Left lung (tissue), 14 donors: Measurements from ENCODE around the gene RGL1. TPM values are rescaled to one million over a fixed set of nuclear protein-coding genes. Genes with fewer than 3 reads are reported as not detected.

Experiments used
- ATAC-seq: fragments of 200-7000 bp; cut with Tn5 transposase; one replicate; pipeline ENCODE4 v1.9.1; 2020; ENCODE audit warnings: moderate library complexity
- DNase-seq, 4 donors: peaks; one replicate each; pipeline ENCODE4 v3.0.0-alpha.2; 2013 to 2020
- H3K27ac ChIP-seq, 2 donors: fragments of 200-600 bp; sonication (generic) in 1 of 2; one replicate each; pipeline versions ENCODE4 v1.5.0 to v1.8.0; 2020 to 2021
- H3K27me3 ChIP-seq, 2 donors: fragments of 200-600 bp; sonication (generic) in 1 of 2; one replicate each; pipeline versions ENCODE4 v1.5.0 to v1.8.0; 2020 to 2021
- H3K36me3 ChIP-seq, 2 donors: fragments of 200-600 bp; sonication (generic) in 1 of 2; one replicate each; pipeline versions ENCODE4 v1.5.0 to v1.8.0; 2020 to 2021
- H3K4me1 ChIP-seq, 2 donors: fragments of 200-600 bp; one replicate each; pipeline ENCODE4 v1.8.0; 2021
- H3K4me3 ChIP-seq, 2 donors: fragments of 200-600 bp; sonication (generic) in 1 of 2; one replicate each; pipeline versions ENCODE4 v1.5.0 to v1.8.0; 2020 to 2021; ENCODE audit warnings: mild to moderate bottlenecking in 1 of 2
- H3K9me3 ChIP-seq, 2 donors: fragments of 200-600 bp; sonication (generic) in 1 of 2; one replicate each; pipeline versions ENCODE4 v1.5.0 to v1.8.0; 2020 to 2021
- CTCF ChIP-seq, 2 donors: fragments of 200-600 bp; sonication (generic) in 1 of 2; IDR thresholded peaks; one replicate each; pipeline versions ENCODE4 v1.5.0 to v1.8.0; 2021; ENCODE audit warnings: antibody characterized with exemption in 2 of 2
- intact Hi-C, 2 donors: fragments of 100-400 bp; cut with DNase I; formaldehyde crosslinking; loops; one replicate each; pipeline versions ENCODE4 v1.11.2 to v1.14.2; 2022
- long read RNA-seq, 12 donors: library from polyadenylated mRNA in 2 of 12; unstranded in 2 of 12; transcript quantifications; one replicate each; pipeline ENCODE4 v2.0.0 and lab custom pipeline, GENCODE V29; 2019 to 2026
- polyA plus RNA-seq, 6 donors: library from polyadenylated mRNA; unstranded; fragments of 120-200 nt; gene quantifications; one replicate each; pipeline ENCODE4 v1.2.1, GENCODE V29; 2013; ENCODE audit not compliant: insufficient read length in 6 of 6
- total RNA-seq, 2 donors: library from RNA; stranded (reverse); fragmentation: NEBNext Ultra II Directional; extraction: Animal tissue kit (Norgen Biotek cat#: 25700); gene quantifications; one replicate each; pipeline ENCODE4 v1.2.1, GENCODE V29; 2021
- donor health status: DM: no; HTN: yes; CAD: no.
- donor health status: DM: no; HTN: no; CAD: no.

Gene RGL1
- 10 to 100 TPM; 33.7 to 52.6 TPM for total RNA-seq
- polyA plus RNA-seq, result 10 to 100 TPM; 38.8 to 45.9 (median 40.9) TPM
- long read RNA-seq, donor 1, full-length matches to known transcripts, result 3 of 11 reads
- long read RNA-seq, donor 1, partial matches to known transcripts, result 8 of 11 reads
- long read RNA-seq, donor 1, other reads (novel, unspliced or antisense), result 0 of 11 reads
- long read RNA-seq, donor 2, full-length matches to known transcripts, result 5 of 22 reads
- long read RNA-seq, donor 2, partial matches to known transcripts, result 17 of 22 reads
- long read RNA-seq, donor 2, other reads (novel, unspliced or antisense), result 0 of 22 reads
- long read RNA-seq, donor 3, full-length matches to known transcripts, result 6 of 6 reads
- long read RNA-seq, donor 3, partial matches to known transcripts, result 0 of 6 reads
- long read RNA-seq, donor 3, other reads (novel, unspliced or antisense), result 0 of 6 reads
- long read RNA-seq, donor 4, partial matches to known transcripts, result 1 of 2 reads
- long read RNA-seq, donor 4, other reads (novel, unspliced or antisense), result 1 of 2 reads
- long read RNA-seq, donor 5, full-length matches to known transcripts, result 3 of 14 reads
- long read RNA-seq, donor 5, partial matches to known transcripts, result 11 of 14 reads
- long read RNA-seq, donor 5, other reads (novel, unspliced or antisense), result 0 of 14 reads
- long read RNA-seq, donor 6, result 0 reads
- long read RNA-seq, donor 7, full-length matches to known transcripts, result 1 of 1 reads
- long read RNA-seq, donor 7, partial matches to known transcripts, result 0 of 1 reads
- long read RNA-seq, donor 7, other reads (novel, unspliced or antisense), result 0 of 1 reads
- long read RNA-seq, donor 8, full-length matches to known transcripts, result 7 of 7 reads
- long read RNA-seq, donor 8, partial matches to known transcripts, result 0 of 7 reads
- long read RNA-seq, donor 8, other reads (novel, unspliced or antisense), result 0 of 7 reads
- long read RNA-seq, donor 9, result 0 reads
- long read RNA-seq, donor 10, partial matches to known transcripts, result 2 of 3 reads
- long read RNA-seq, donor 10, other reads (novel, unspliced or antisense), result 1 of 3 reads
- long read RNA-seq, donor 11, result 0 reads
- long read RNA-seq, donor 12, result 0 reads

- no peak for TF ChIP-seq CTCF (IDR thresholded peaks at IDR 0.05)
- intact Hi-C loops, result no loop called here
- ATAC-seq, result peak; percentile 91
- H3K27me3 ChIP-seq, result peaks cover 0 to 11% of the 10 kb centered on the region in 2 donors
- H3K27ac ChIP-seq, result peak within 1 kb of the TSS; percentile 89 to 90
- no peaks in the 10 kb centered on the region for H3K36me3 ChIP-seq
- H3K9me3 ChIP-seq, result peaks cover 0 to 17% of the 10 kb centered on the region in 2 donors
- H3K4me1 ChIP-seq, result peaks cover 8 to 48% of the 10 kb centered on the region in 2 donors
- DNase-seq, result peak; percentile 79 to 91 (median 85)
- peak within 1 kb of the TSS; percentile 44 to 60 for H3K4me3 ChIP-seq
These were observed at the start of gene RGL1 for GRCh38 chr1:183804916-183805841. RGL1 (plus strand) TSS chr1:183805120; CDS start chr1:183805298, 178 bp downstream.

GRCh38 chr1:183756326-183756725, 48.6 kb upstream of the RGL1 start:
- DNase-seq, result no peak
- Histone ChIP-seq H3K27me3 (no peaks in the 10 kb centered on the region), H3K9me3 (peaks cover 0 to 8% of the 10 kb centered on the region in 2 donors), H3K36me3 (no peaks in the 10 kb centered on the region), H3K27ac (no peak overlapping the region), H3K4me1 (no peaks in the 10 kb centered on the region), H3K4me3 (no peak overlapping the region)
- TF ChIP-seq CTCF (IDR thresholded peaks at IDR 0.05), result no peak
- no peak for ATAC-seq
- intact Hi-C loops, result no loop called here

- TF ChIP-seq CTCF (IDR thresholded peaks at IDR 0.05), result no peak
- ATAC-seq, result no peak
- Histone ChIP-seq H3K9me3 (peaks cover 0 to 4% of the 10 kb centered on the region in 2 donors), H3K4me1 (no peaks in the 10 kb centered on the region), H3K27ac (no peak overlapping the region), H3K4me3 (no peak overlapping the region), H3K36me3 (no peaks in the 10 kb centered on the region), H3K27me3 (no peaks in the 10 kb centered on the region)
- no peak for DNase-seq
- intact Hi-C loops, result no loop called here
These were observed 47.9 kb upstream of the RGL1 start for GRCh38 chr1:183757061-183757460.

- TF ChIP-seq CTCF (IDR thresholded peaks at IDR 0.05), result no peak
- Histone ChIP-seq H3K4me1 (no peaks in the 10 kb centered on the region), H3K27ac (no peak overlapping the region), H3K27me3 (no peaks in the 10 kb centered on the region), H3K36me3 (no peaks in the 10 kb centered on the region), H3K4me3 (no peak overlapping the region), H3K9me3 (peaks cover 0 to 11% of the 10 kb centered on the region in 2 donors)
- ATAC-seq (no peak), DNase-seq (no peak)
- intact Hi-C loops, result no loop called here
These were observed 46.0 kb upstream of the RGL1 start for GRCh38 chr1:183758913-183759312.
